IMR-90 (cell line): Measurements from ENCODE around the gene ACKR2. TPM values are rescaled to one million over a fixed set of nuclear protein-coding genes. Genes with fewer than 3 reads are reported as not detected.
A peak's percentile ranks its signal among the peaks of the same experiment; 100 is the strongest.

ENCODE experiments used
- ATAC-seq: fragments of 200-7000 bp; cut with Tn5 transposase; 2 replicates; pipeline ENCODE4 v1.9.1; 2020; ENCODE audit warnings: low read depth, mild to moderate bottlenecking, moderate library complexity
- BruUV-seq: library from RNA; stranded (reverse); fragments of 400-500 nt; replicated peaks from 2 replicates; lab custom pipeline; 2021; lab: Mats Ljungman, UMichigan
- CTCF ChIA-PET: fragments of 300-600 bp; formaldehyde crosslinking; extraction: SDS; loops from one replicate; lab custom pipeline; 2021; ENCODE audit warnings: antibody characterized with exemption; lab: Yijun Ruan, JAX
- POLR2A ChIA-PET: fragments of 300-600 bp; sonication (Branson Sonifier 250); formaldehyde crosslinking; loops from one replicate; lab custom pipeline; 2022; ENCODE audit warnings: antibody characterized with exemption; ENCODE audit not compliant: unreplicated experiment; lab: Charles Lee
- DNase-seq: peaks from one replicate; pipeline ENCODE4 v3.0.0; 2013
- H2AFZ ChIP-seq: replicated peaks from 2 replicates; pipeline ENCODE3; 2013; ENCODE audit warnings: low read length, mild to moderate bottlenecking; ENCODE audit not compliant: poor library complexity
- H2AK5ac ChIP-seq: 2 replicates; pipeline ENCODE4 v1.6.1; 2013; ENCODE audit warnings: low read depth, low read length, inconsistent platforms
- H2AK9ac ChIP-seq: replicated peaks from 2 replicates; pipeline ENCODE3; 2013; ENCODE audit warnings: mild to moderate bottlenecking, low read depth, low read length, moderate library complexity; ENCODE audit not compliant: poor library complexity
- H2BK120ac ChIP-seq: 2 replicates; pipeline ENCODE4 v1.6.1; 2013; ENCODE audit warnings: low read depth, low read length, inconsistent platforms
- H2BK15ac ChIP-seq: 3 replicates; pipeline ENCODE4 v1.6.1; 2013; ENCODE audit warnings: low read depth, low read length, inconsistent platforms
- H2BK20ac ChIP-seq: 2 replicates; pipeline ENCODE4 v1.6.1; 2013; ENCODE audit warnings: low read depth, mild to moderate bottlenecking, inconsistent platforms, low read length, moderate library complexity
- H2BK5ac ChIP-seq: 2 replicates; pipeline ENCODE4 v1.6.1; 2013; ENCODE audit warnings: mild to moderate bottlenecking, low read depth, low read length, inconsistent platforms; ENCODE audit not compliant: poor library complexity, severe bottlenecking
- H3K14ac ChIP-seq: replicated peaks from 2 replicates; pipeline ENCODE4 v1.6.1; 2013; ENCODE audit warnings: low read depth, low read length, inconsistent platforms
- H3K18ac ChIP-seq: 2 replicates; pipeline ENCODE4 v1.6.1; 2013; ENCODE audit warnings: low read depth, low read length, control low read depth
- H3K23ac ChIP-seq: 2 replicates; pipeline ENCODE4 v1.6.1; 2013; ENCODE audit warnings: low read depth, low read length, inconsistent platforms
- H3K27ac ChIP-seq: 2 replicates; pipeline ENCODE4 v1.5.1; 2013; ENCODE audit warnings: mild to moderate bottlenecking, control low read depth, low read length; ENCODE audit not compliant: insufficient read depth
- H3K27me3 ChIP-seq: 2 replicates; pipeline ENCODE4 v1.6.1; 2013; ENCODE audit warnings: low read length; ENCODE audit not compliant: control insufficient read depth, insufficient read depth
- H3K36me3 ChIP-seq: 2 replicates; pipeline ENCODE4 v1.6.1; 2013; ENCODE audit warnings: low read length, mixed read lengths; ENCODE audit not compliant: control insufficient read depth, insufficient read depth
- H3K4ac ChIP-seq: 2 replicates; pipeline ENCODE4 v1.6.1; 2013; ENCODE audit warnings: low read depth, low read length, inconsistent platforms
- H3K4me1 ChIP-seq: 2 replicates; pipeline ENCODE4 v1.6.1; 2013; ENCODE audit warnings: low read length, mixed read lengths; ENCODE audit not compliant: control insufficient read depth, insufficient read depth
- H3K4me2 ChIP-seq: 2 replicates; pipeline ENCODE4 v1.6.1; 2013; ENCODE audit warnings: low read depth, mild to moderate bottlenecking, control low read depth, low read length, moderate library complexity
- H3K4me3 ChIP-seq: 2 replicates; pipeline ENCODE4 v1.5.1; 2013; ENCODE audit warnings: low read depth, mild to moderate bottlenecking, control low read depth, low read length, moderate library complexity; ENCODE audit not compliant: insufficient read depth
- H3K56ac ChIP-seq: 2 replicates; pipeline ENCODE4 v1.6.1; 2013; ENCODE audit warnings: low read length, inconsistent platforms; ENCODE audit not compliant: insufficient read depth; ENCODE audit errors: extremely low read depth
- H3K79me1 ChIP-seq, 2 experiments: 2 replicates each; pipeline ENCODE4 v1.6.1; 2013; ENCODE audit warnings: low read length in 2 of 2, inconsistent platforms in 1 of 2, low read depth in 1 of 2
- H3K9ac ChIP-seq: 2 replicates; pipeline ENCODE4 v1.6.1; 2013; ENCODE audit warnings: low read depth, low read length, control low read depth
- H3K9me1 ChIP-seq: 2 replicates; pipeline ENCODE4 v1.6.1; 2013; ENCODE audit warnings: low read length, inconsistent platforms; ENCODE audit not compliant: insufficient read depth
- H3K9me3 ChIP-seq: 2 replicates; pipeline ENCODE4 v1.6.1; 2013; ENCODE audit warnings: low read length; ENCODE audit not compliant: control insufficient read depth, insufficient read depth
- H4K20me1 ChIP-seq: 2 replicates; pipeline ENCODE4 v1.6.1; 2013; ENCODE audit warnings: low read length, inconsistent platforms; ENCODE audit not compliant: insufficient read depth
- H4K5ac ChIP-seq: 2 replicates; pipeline ENCODE4 v1.6.1; 2013; ENCODE audit warnings: mild to moderate bottlenecking, low read depth, low read length, control low read depth
- H4K8ac ChIP-seq, 2 experiments: 2 replicates each; pipeline ENCODE4 v1.6.1; 2013; ENCODE audit warnings: low read depth in 2 of 2, low read length in 2 of 2, control low read depth in 1 of 2, inconsistent platforms in 1 of 2
- H4K91ac ChIP-seq: 2 replicates; pipeline ENCODE4 v1.6.1; 2013; ENCODE audit warnings: low read depth, low read length, inconsistent platforms; ENCODE audit not compliant: insufficient read depth
- CEBPB ChIP-seq: IDR thresholded peaks from 2 replicates; pipeline ENCODE4 v1.6.1; 2012; ENCODE audit warnings: low read depth, low read length, improper control_type of control experiment
- CHD1 ChIP-seq: IDR thresholded peaks from 2 replicates; pipeline ENCODE4 v1.6.1; 2012; ENCODE audit warnings: low read depth, low read length, improper control_type of control experiment
- FOS ChIP-seq: fragments of 150-350 bp; IDR thresholded peaks from 2 replicates; pipeline ENCODE4 v1.6.1; 2016; ENCODE audit warnings: low read depth, low read length
- MAFK ChIP-seq: IDR thresholded peaks from 2 replicates; pipeline ENCODE4 v1.6.1; 2012; ENCODE audit warnings: low read depth, low read length, improper control_type of control experiment
- MAZ ChIP-seq: IDR thresholded peaks from 2 replicates; pipeline ENCODE4 v1.6.1; 2012; ENCODE audit warnings: low read depth, mild to moderate bottlenecking, low read length, improper control_type of control experiment, moderate library complexity, borderline replicate concordance
- MXI1 ChIP-seq: IDR thresholded peaks from 2 replicates; pipeline ENCODE4 v1.6.1; 2012; ENCODE audit warnings: low read depth, mild to moderate bottlenecking, low read length, moderate library complexity, borderline replicate concordance
- NFE2L2 ChIP-seq: fragments of 150-350 bp; IDR thresholded peaks from 2 replicates; pipeline ENCODE4 v1.6.1; 2016; ENCODE audit warnings: low read depth, mild to moderate bottlenecking, low read length
- POLR2A ChIP-seq: IDR thresholded peaks from 2 replicates; pipeline ENCODE4 v1.6.1; 2012; ENCODE audit warnings: mild to moderate bottlenecking, low read depth, low read length
- RAD21 ChIP-seq: IDR thresholded peaks from 2 replicates; pipeline ENCODE4 v1.6.1; 2012; ENCODE audit warnings: low read length, improper control_type of control experiment
- RCOR1 ChIP-seq: IDR thresholded peaks from 2 replicates; pipeline ENCODE4 v1.6.1; 2012; ENCODE audit warnings: mild to moderate bottlenecking, low read length, improper control_type of control experiment; ENCODE audit not compliant: insufficient replicate concordance
- RFX5 ChIP-seq: IDR thresholded peaks from 2 replicates; pipeline ENCODE4 v1.8.0; 2012; ENCODE audit warnings: low read depth, mild to moderate bottlenecking, low read length, moderate library complexity
- SMC3 ChIP-seq: fragments of 150-350 bp; IDR thresholded peaks from 2 replicates; pipeline ENCODE4 v1.6.1; 2016; ENCODE audit warnings: low read depth, mild to moderate bottlenecking, antibody characterized with exemption, low read length, moderate library complexity
- whole genome bisulfite sequencing, 2 experiments: methylation state at CpG; one replicate each; pipeline versions ENCODE4 v1.1.5 to v1.1.7; 2013; ENCODE audit warnings: missing lambda C conversion rate in 2 of 2; ENCODE audit not compliant: insufficient read length in 1 of 2; ENCODE audit errors: extremely low coverage in 2 of 2; 5-methylcytosine and 5-hydroxymethylcytosine counted together
- dilution Hi-C: fragments of 300-500 bp; cut with HindIII; formaldehyde crosslinking; loops from one replicate; pipeline ENCODE4 v1.14.3; 2018; ENCODE audit warnings: low sequenced_read_pairs; ENCODE audit not compliant: unreplicated experiment
- in situ Hi-C: fragments of 300-500 bp; cut with MboI; formaldehyde crosslinking; loops from 3 replicates; pipeline ENCODE4 v1.14.3; 2019; ENCODE audit warnings: low sequenced_read_pairs, inconsistent platforms, mixed read lengths
- intact Hi-C: fragments of 100-400 bp; cut with micrococcal nuclease; formaldehyde crosslinking; loops from 2 replicates; pipeline ENCODE4 v1.10.0; 2022
- polyA plus RNA-seq, 3 experiments: library from polyadenylated mRNA; depleted of rRNA; stranded (reverse); fragments of >200 nt; gene quantifications; 2 replicates each; pipeline ENCODE4 v1.2.3, GENCODE V29; 2012; ENCODE audit warnings: low replicate concordance in 1 of 3
- total RNA-seq: library from RNA; depleted of rRNA; stranded (reverse); fragments of >200 nt; gene quantifications from 2 replicates; pipeline ENCODE4 v1.2.3, GENCODE V29; 2012
- TF ChIP-seq, protein P1 (sequence below): fragments of 150-350 bp; IDR thresholded peaks from 2 replicates; pipeline ENCODE4 v1.6.1; 2016; ENCODE audit warnings: low read depth, mild to moderate bottlenecking, low read length, moderate library complexity, borderline replicate concordance
- TF ChIP-seq, protein P2 (sequence below): fragments of 150-350 bp; IDR thresholded peaks from 2 replicates; pipeline ENCODE4 v1.6.1; 2017; ENCODE audit warnings: mild to moderate bottlenecking, antibody characterized with exemption, low read length, low read depth
- TF ChIP-seq, protein P3 (sequence below): conservative IDR thresholded peaks from 2 replicates; pipeline ENCODE4 v1.5.1; 2012; ENCODE audit warnings: mild to moderate bottlenecking, low read depth, low read length, improper control_type of control experiment

ACKR2 gene
- total and polyA plus RNA-seq, 2 of the 4 experiments (the other 2 are of a cell fraction): 0.10 TPM; not detected in 1

DNA sequence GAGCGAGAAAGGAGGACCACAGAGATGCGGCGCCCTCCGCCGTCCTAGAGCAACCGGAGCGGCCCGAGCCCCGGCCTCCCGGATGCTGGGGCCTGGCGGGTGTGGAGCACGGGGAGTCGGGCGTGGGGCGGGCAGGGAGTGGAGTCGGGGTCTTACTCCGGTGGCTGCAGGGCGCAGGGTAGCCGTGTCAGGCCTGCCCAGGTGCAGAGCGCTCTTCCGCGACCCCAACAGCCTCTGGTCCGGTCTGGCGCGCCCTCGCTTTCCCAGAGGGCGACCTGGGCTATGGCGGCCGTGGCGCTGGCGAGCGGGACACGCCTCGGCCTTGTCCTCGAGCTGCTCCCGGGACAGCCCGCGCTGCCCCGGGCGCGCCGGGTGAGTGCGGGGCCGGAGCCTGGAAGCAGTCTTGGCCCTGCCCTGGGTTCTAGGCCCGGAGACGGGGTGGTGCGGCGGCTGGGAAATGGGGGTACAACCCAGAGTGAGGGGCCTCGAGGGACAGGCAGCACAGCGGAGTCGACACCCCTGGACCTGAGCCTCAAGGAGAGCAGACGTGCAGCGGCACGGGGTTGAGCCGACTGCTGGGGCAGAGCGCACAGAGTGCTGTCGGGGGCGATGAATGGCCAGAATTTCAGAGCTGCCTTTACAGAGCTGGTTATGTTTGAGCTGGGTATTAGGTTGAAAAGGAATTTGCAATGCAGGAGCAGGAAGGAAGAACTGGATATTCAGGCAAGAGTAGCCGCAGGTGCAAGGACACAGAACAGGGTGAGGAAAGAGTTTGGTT is 97.0 kb downstream of the ACKR2 start, which contains the start of gene ZNF662:
Gene ZNF662 (plus strand): TSS at position 73 of the 778 bp plus-strand sequence. CDS start 1,973 bp downstream, outside the sequence.
- Histone ChIP-seq H3K4ac (no peak within 1 kb of the TSS), H2BK20ac (no peak within 1 kb of the TSS), H3K23ac (no peak within 1 kb of the TSS), H2AK9ac (no peak within 1 kb of the TSS), H3K4me3 (peak within 1 kb of the TSS; percentile 34; the same call in 1 of the 2 replicates), H4K5ac (no peak within 1 kb of the TSS; the same call in 1 of the 2 replicates), H3K9me1 (no peaks in the 10 kb centered on the region), H3K27ac (no peak within 1 kb of the TSS), H2AK5ac (no peak within 1 kb of the TSS), H3K18ac (no peak within 1 kb of the TSS), H2BK5ac (no peak within 1 kb of the TSS), H3K14ac (no peak within 1 kb of the TSS), H2BK15ac (no peak within 1 kb of the TSS; the same call in 2 of the 3 replicates), H3K79me1 (no peaks in the 10 kb centered on the region), H3K9me3 (no peaks in the 10 kb centered on the region), H3K56ac (no peak within 1 kb of the TSS), H4K8ac (no peak within 1 kb of the TSS), H3K9ac (no peak within 1 kb of the TSS), H2AFZ (peak within 1 kb of the TSS; percentile 82), H4K91ac (no peak within 1 kb of the TSS), H3K4me1 (no peaks in the 10 kb centered on the region), H3K27me3 (peaks cover 13% of the 10 kb centered on the region), H3K36me3 (no peaks in the 10 kb centered on the region), H4K20me1 (no peaks in the 10 kb centered on the region), H3K4me2 (peak within 1 kb of the TSS; percentile 39; the same call in 1 of the 2 replicates), H2BK120ac (no peak within 1 kb of the TSS)
- no TSS peak for BruUV-seq
- in situ Hi-C loops (no loop called here), dilution Hi-C loops (no loop called here), intact Hi-C loops (no loop called here)
- ChIA-PET CTCF (interaction anchor here (0.7 kb wide), 1 partner anchor 820 kb away, joined by 3 read pairs; no protein-coding TSS in a partner anchor), POLR2A (no interaction called here)
- peak; percentile 62 for ATAC-seq
- DNase-seq: no peak
- TF ChIP-seq CEBPB (no peak), MAZ (no peak), MXI1 (no peak), RCOR1 (no peak), FOS (no peak), CHD1 (no peak), RAD21 (no peak), RFX5 (no peak), POLR2A (no peak), SMC3 (no peak), NFE2L2 (no peak), MAFK (no peak)
- TF ChIP-seq, protein P1, sequence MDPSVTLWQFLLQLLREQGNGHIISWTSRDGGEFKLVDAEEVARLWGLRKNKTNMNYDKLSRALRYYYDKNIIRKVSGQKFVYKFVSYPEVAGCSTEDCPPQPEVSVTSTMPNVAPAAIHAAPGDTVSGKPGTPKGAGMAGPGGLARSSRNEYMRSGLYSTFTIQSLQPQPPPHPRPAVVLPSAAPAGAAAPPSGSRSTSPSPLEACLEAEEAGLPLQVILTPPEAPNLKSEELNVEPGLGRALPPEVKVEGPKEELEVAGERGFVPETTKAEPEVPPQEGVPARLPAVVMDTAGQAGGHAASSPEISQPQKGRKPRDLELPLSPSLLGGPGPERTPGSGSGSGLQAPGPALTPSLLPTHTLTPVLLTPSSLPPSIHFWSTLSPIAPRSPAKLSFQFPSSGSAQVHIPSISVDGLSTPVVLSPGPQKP: no peak
- TF ChIP-seq, protein P2, sequence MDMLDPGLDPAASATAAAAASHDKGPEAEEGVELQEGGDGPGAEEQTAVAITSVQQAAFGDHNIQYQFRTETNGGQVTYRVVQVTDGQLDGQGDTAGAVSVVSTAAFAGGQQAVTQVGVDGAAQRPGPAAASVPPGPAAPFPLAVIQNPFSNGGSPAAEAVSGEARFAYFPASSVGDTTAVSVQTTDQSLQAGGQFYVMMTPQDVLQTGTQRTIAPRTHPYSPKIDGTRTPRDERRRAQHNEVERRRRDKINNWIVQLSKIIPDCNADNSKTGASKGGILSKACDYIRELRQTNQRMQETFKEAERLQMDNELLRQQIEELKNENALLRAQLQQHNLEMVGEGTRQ: no peak
- TF ChIP-seq, protein P3, sequence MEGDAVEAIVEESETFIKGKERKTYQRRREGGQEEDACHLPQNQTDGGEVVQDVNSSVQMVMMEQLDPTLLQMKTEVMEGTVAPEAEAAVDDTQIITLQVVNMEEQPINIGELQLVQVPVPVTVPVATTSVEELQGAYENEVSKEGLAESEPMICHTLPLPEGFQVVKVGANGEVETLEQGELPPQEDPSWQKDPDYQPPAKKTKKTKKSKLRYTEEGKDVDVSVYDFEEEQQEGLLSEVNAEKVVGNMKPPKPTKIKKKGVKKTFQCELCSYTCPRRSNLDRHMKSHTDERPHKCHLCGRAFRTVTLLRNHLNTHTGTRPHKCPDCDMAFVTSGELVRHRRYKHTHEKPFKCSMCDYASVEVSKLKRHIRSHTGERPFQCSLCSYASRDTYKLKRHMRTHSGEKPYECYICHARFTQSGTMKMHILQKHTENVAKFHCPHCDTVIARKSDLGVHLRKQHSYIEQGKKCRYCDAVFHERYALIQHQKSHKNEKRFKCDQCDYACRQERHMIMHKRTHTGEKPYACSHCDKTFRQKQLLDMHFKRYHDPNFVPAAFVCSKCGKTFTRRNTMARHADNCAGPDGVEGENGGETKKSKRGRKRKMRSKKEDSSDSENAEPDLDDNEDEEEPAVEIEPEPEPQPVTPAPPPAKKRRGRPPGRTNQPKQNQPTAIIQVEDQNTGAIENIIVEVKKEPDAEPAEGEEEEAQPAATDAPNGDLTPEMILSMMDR: no peak
- WGBS, 2 experiments: 12% methylated on average over 27 of the region's 59 CpGs; no CpG with 5 or more reads in 1 of the 2 experiments
